Measurements from ENCODE around the gene FTO.

Gene FTO

DNA sequence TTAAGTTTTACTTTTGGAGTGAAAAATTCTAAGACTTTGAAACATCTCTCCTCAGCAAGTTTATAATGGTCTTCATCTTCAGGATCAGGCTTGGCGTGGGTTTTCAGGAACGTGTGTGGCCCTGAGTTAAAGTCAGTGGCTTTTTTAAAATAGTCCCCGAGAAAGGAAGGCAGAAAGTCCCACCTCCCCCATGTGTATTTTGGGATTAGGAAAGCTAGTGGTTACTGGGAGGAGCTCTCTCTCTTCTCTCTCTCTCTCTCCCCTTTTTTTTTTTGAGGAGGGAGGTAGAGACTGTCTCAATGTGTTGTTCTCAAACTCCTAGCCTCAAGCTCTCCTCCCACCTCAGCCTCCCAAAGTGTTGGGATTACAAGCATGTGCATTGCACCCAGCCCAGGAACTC lies 369.4 kb downstream of the FTO start:
- H3K36me3 ChIP-seq (ENCODE audit: control insufficient read depth in 2 of 2, insufficient read depth in 2 of 2, low read length in 2 of 2) = no peaks in the 10 kb centered on the region
- H3K4me1 ChIP-seq (ENCODE audit: control insufficient read depth in 2 of 2, insufficient read depth in 2 of 2, low read length in 2 of 2) = no peaks in the 10 kb centered on the region
- H3K27ac ChIP-seq (ENCODE audit: low read depth in 2 of 2, low read length in 2 of 2) = no peak overlapping the region
- H3K9ac ChIP-seq (ENCODE audit: low read depth in 1 of 2, low read length in 2 of 2) = no peak overlapping the region
- H3K9me3 ChIP-seq (ENCODE audit: control insufficient read depth in 2 of 2, low read length in 2 of 2) = no peaks in the 10 kb centered on the region
- no peaks in the 10 kb centered on the region for H3K27me3 ChIP-seq (ENCODE audit: control insufficient read depth in 2 of 2, insufficient read depth in 2 of 2, low read length in 2 of 2)
- H3K4me3 ChIP-seq (ENCODE audit: low read length in 2 of 2) = no peak overlapping the region

DNA sequence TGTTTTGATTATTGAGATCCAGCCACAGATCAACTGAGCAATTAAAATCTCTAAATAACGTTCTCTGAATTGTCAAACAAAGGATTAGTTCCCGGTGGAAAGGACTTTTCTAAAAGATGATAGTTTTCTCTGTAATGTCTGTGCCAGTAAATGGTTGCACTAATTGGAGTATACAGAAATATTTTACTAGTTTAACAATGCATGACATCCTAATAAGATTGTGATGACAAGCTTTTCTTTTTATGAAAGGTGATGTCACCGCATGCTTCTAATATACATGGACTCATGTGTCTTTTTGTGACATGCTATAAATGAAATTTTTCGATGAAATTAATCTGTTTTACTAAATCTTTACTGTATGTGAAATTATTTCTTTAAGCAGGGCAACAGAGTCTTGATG lies 371.5 kb downstream of the FTO start:
- Histone ChIP-seq H3K36me3 (ENCODE audit: control insufficient read depth in 2 of 2, insufficient read depth in 2 of 2, low read length in 2 of 2) (no peaks in the 10 kb centered on the region), H3K4me3 (ENCODE audit: low read length in 2 of 2) (no peak overlapping the region), H3K27me3 (ENCODE audit: control insufficient read depth in 2 of 2, insufficient read depth in 2 of 2, low read length in 2 of 2) (no peaks in the 10 kb centered on the region), H3K9me3 (ENCODE audit: control insufficient read depth in 2 of 2, low read length in 2 of 2) (no peaks in the 10 kb centered on the region), H3K27ac (ENCODE audit: low read depth in 2 of 2, low read length in 2 of 2) (no peak overlapping the region), H3K4me1 (ENCODE audit: control insufficient read depth in 2 of 2, insufficient read depth in 2 of 2, low read length in 2 of 2) (no peaks in the 10 kb centered on the region), H3K9ac (ENCODE audit: low read depth in 1 of 2, low read length in 2 of 2) (no peak overlapping the region)

DNA sequence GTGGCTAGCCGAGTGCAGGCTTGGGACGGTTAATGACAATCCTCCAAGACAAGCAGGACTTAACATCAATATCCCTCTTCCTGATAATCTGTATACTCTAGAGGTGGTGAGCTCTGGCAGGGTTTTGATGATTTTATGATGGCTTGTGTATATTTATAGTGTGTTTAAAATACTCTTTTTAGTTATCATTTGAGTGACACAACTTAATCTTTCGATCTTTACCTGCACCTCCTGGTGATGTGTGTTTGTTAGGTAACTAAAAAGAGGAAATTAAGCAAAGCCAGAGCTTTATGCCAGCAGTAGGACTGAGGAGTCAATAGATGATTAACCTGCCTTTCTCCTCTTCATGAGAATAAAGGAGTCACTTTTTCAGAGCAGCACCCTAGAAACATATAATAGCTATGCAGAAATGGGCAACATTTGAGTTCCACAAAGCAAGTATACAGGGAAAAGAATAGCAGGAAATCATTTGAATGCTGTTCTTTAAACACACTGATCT lies 372.1 kb downstream of the FTO start:
- Histone ChIP-seq H3K9me3 (ENCODE audit: control insufficient read depth in 2 of 2, low read length in 2 of 2) (no peaks in the 10 kb centered on the region), H3K4me1 (ENCODE audit: control insufficient read depth in 2 of 2, insufficient read depth in 2 of 2, low read length in 2 of 2) (no peaks in the 10 kb centered on the region), H3K27ac (ENCODE audit: low read depth in 2 of 2, low read length in 2 of 2) (no peak overlapping the region), H3K4me3 (ENCODE audit: low read length in 2 of 2) (no peak overlapping the region), H3K9ac (ENCODE audit: low read depth in 1 of 2, low read length in 2 of 2) (no peak overlapping the region), H3K27me3 (ENCODE audit: control insufficient read depth in 2 of 2, insufficient read depth in 2 of 2, low read length in 2 of 2) (no peaks in the 10 kb centered on the region), H3K36me3 (ENCODE audit: control insufficient read depth in 2 of 2, insufficient read depth in 2 of 2, low read length in 2 of 2) (no peaks in the 10 kb centered on the region)

DNA sequence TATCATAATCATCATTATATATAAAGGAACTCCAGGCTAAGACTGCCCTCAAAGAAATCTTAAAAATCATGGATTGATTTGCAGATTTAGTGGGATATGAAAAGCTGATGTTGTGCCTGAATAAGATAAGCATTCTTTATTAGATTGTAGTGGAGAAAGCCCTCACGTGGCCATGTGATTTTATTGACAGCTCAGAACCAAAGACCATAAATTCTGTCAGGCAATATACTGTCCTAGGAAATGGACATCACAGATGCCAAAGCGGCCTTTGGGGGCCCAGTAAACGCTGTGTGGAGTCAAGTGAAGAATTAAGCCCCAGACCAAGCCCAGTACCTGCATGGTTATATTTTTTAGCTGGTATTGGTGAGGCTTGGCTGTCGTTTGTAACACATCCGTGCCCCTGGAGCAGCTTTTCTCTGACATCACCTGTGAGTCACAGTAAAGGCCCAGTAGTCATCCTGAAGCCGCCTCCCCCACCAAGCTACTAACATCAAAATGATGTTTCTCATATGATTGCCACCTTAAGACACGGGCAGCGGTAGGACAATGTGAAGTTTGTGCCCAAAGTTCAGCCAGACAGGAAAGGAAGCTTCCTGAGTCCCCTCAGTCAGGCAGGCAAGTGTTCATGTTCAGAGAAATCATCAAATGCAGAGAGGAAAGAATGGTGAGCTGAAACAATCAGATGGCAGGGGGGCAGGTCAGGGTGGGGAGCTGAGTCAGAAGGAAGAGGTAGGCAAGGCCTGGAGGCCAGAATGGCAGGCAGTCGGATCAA lies 373.3 kb downstream of the FTO start:
- no peaks in the 10 kb centered on the region for H3K36me3 ChIP-seq (ENCODE audit: control insufficient read depth in 2 of 2, insufficient read depth in 2 of 2, low read length in 2 of 2)
- H3K4me1 ChIP-seq (ENCODE audit: control insufficient read depth in 2 of 2, insufficient read depth in 2 of 2, low read length in 2 of 2) = no peaks in the 10 kb centered on the region
- no peak overlapping the region for H3K9ac ChIP-seq (ENCODE audit: low read depth in 1 of 2, low read length in 2 of 2)
- H3K9me3 ChIP-seq (ENCODE audit: control insufficient read depth in 2 of 2, low read length in 2 of 2) = no peaks in the 10 kb centered on the region
- H3K27me3 ChIP-seq (ENCODE audit: control insufficient read depth in 2 of 2, insufficient read depth in 2 of 2, low read length in 2 of 2) = no peaks in the 10 kb centered on the region
- H3K27ac ChIP-seq (ENCODE audit: low read depth in 2 of 2, low read length in 2 of 2) = no peak overlapping the region
- H3K4me3 ChIP-seq (ENCODE audit: low read length in 2 of 2) = no peak overlapping the region

DNA sequence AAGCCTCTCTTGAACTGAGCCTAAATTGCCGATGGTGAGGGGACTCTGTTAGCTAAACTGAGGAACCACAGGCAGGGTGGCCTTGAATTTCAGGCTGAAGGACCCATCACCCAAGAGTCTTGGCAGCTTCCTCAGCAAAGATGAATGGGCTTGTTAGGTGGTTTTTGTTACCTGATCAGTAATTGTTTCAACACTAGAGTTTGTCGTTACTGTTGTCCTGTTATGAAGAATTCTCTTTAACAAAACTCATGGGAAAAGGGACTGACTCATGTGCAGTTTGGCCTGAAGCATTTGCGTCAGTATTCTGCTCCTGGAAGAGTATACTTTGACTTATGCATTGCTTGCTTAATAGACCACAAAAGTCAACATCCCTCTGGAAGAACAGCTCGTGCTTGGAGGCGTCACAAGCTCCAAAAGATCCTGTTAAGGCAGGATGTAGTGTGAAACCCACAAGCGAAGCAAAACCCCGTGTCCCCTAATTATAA lies 376.6 kb downstream of the FTO start:
- Histone ChIP-seq H3K9ac (ENCODE audit: low read depth in 1 of 2, low read length in 2 of 2) (no peak overlapping the region), H3K4me1 (ENCODE audit: control insufficient read depth in 2 of 2, insufficient read depth in 2 of 2, low read length in 2 of 2) (no peaks in the 10 kb centered on the region), H3K4me3 (ENCODE audit: low read length in 2 of 2) (no peak overlapping the region), H3K9me3 (ENCODE audit: control insufficient read depth in 2 of 2, low read length in 2 of 2) (no peaks in the 10 kb centered on the region), H3K27me3 (ENCODE audit: control insufficient read depth in 2 of 2, insufficient read depth in 2 of 2, low read length in 2 of 2) (no peaks in the 10 kb centered on the region), H3K36me3 (ENCODE audit: control insufficient read depth in 2 of 2, insufficient read depth in 2 of 2, low read length in 2 of 2) (no peaks in the 10 kb centered on the region), H3K27ac (ENCODE audit: low read depth in 2 of 2, low read length in 2 of 2) (no peak overlapping the region)

DNA sequence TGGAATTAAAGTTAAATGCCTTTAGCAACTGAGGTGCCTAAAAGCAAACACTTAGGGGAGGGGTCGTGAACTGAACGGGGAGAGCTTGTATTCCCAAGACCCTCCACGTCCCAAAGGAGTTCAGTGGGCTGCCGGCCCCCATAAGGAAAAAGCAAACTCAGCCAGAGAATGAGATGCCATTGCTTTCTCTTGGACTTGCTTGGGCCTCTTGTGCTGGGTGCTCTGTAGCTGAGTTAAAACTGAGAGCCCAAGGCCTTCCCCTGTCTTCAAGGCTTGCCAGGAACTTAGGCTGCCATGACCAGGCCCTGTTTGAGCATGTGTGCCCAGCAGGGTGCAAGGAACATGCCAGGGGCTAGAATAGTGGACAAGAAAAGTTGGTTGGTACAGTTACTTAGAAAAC lies 382.8 kb downstream of the FTO start:
- no peak overlapping the region for H3K4me3 ChIP-seq (ENCODE audit: low read length in 2 of 2)

DNA sequence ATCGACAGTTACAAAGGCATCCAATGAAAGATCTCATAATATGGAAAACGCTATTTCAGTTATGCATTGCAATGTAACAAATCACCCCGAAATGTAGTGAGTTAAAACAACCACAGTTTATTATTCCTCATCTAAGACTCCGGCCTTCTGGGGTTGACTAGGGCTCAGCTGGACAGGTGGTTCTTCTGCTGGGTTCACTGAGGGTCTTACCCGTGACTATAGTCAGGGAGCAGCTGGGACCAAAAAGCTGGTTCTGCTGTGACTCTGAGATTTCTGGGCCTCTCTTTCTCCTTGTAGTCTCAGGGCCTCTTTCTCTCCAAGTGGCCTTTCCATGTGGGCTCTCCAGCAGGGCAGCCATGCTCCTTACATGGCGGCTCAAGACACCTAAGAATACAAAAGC lies 386.6 kb downstream of the FTO start:
- Histone ChIP-seq H3K9me3 (ENCODE audit: control insufficient read depth in 2 of 2, low read length in 2 of 2) (no peaks in the 10 kb centered on the region), H3K36me3 (ENCODE audit: control insufficient read depth in 2 of 2, insufficient read depth in 2 of 2, low read length in 2 of 2) (no peaks in the 10 kb centered on the region), H3K27ac (ENCODE audit: low read depth in 2 of 2, low read length in 2 of 2) (no peak overlapping the region), H3K4me1 (ENCODE audit: control insufficient read depth in 2 of 2, insufficient read depth in 2 of 2, low read length in 2 of 2) (no peaks in the 10 kb centered on the region), H3K9ac (ENCODE audit: low read depth in 1 of 2, low read length in 2 of 2) (no peak overlapping the region), H3K27me3 (ENCODE audit: control insufficient read depth in 2 of 2, insufficient read depth in 2 of 2, low read length in 2 of 2) (no peaks in the 10 kb centered on the region), H3K4me3 (ENCODE audit: low read length in 2 of 2) (no peak overlapping the region)

More for the DNA sequence above, 382.8 kb downstream of the FTO start:
- H3K9me3 ChIP-seq (ENCODE audit: control insufficient read depth in 2 of 2, low read length in 2 of 2) = no peaks in the 10 kb centered on the region
- no peak overlapping the region for H3K27ac ChIP-seq (ENCODE audit: low read depth in 2 of 2, low read length in 2 of 2)
- H3K9ac ChIP-seq (ENCODE audit: low read depth in 1 of 2, low read length in 2 of 2) = no peak overlapping the region
- no peaks in the 10 kb centered on the region for H3K27me3 ChIP-seq (ENCODE audit: control insufficient read depth in 2 of 2, insufficient read depth in 2 of 2, low read length in 2 of 2)
- no peaks in the 10 kb centered on the region for H3K4me1 ChIP-seq (ENCODE audit: control insufficient read depth in 2 of 2, insufficient read depth in 2 of 2, low read length in 2 of 2)
- no peaks in the 10 kb centered on the region for H3K36me3 ChIP-seq (ENCODE audit: control insufficient read depth in 2 of 2, insufficient read depth in 2 of 2, low read length in 2 of 2)

DNA sequence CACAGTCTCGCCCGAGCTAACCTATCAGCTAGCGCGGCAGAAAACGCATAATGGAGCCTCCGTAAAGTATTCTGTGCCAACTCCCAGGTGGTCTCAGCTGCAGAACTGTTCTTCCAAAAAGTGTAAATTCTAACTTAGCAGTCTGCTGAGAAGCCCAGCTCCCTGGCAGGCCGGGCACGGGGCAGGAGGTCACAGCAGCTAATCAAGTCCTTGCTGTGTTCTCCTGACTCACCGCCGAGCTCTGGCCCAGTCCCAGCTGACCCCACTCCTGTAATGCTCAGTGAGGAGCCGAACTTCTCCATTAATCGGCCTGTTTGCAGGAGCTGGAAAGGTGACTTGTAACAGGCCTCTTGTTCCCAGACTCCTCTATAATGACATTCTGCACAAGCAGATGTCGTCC lies 389.3 kb downstream of the FTO start:
- H3K27ac ChIP-seq (ENCODE audit: low read depth in 2 of 2, low read length in 2 of 2) = no peak overlapping the region
- no peak overlapping the region for H3K9ac ChIP-seq (ENCODE audit: low read depth in 1 of 2, low read length in 2 of 2)
- no peaks in the 10 kb centered on the region for H3K9me3 ChIP-seq (ENCODE audit: control insufficient read depth in 2 of 2, low read length in 2 of 2)
- H3K36me3 ChIP-seq (ENCODE audit: control insufficient read depth in 2 of 2, insufficient read depth in 2 of 2, low read length in 2 of 2) = no peaks in the 10 kb centered on the region
- no peaks in the 10 kb centered on the region for H3K27me3 ChIP-seq (ENCODE audit: control insufficient read depth in 2 of 2, insufficient read depth in 2 of 2, low read length in 2 of 2)
- H3K4me1 ChIP-seq (ENCODE audit: control insufficient read depth in 2 of 2, insufficient read depth in 2 of 2, low read length in 2 of 2) = no peaks in the 10 kb centered on the region
- H3K4me3 ChIP-seq (ENCODE audit: low read length in 2 of 2) = no peak overlapping the region

DNA sequence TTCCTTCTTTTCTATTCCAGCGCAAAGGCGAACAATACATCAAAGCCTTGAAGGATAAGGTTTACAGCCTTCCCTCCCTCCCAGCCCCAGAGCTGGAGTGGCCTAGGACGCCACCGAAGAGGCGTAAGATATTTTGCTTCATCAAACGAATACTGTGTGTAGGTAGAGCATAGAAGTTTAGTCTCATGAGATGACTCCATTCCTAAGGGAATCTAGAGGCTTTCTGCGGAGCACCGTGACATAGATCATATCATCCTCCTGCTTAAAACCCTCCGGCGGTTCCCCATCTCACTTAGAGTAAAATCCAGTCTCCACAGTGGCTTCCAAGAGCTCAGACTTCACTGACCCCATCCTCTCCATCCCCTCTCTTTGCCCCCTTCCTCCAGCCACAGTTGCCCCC lies 390.7 kb downstream of the FTO start:
- Histone ChIP-seq H3K27me3 (ENCODE audit: control insufficient read depth in 2 of 2, insufficient read depth in 2 of 2, low read length in 2 of 2) (no peaks in the 10 kb centered on the region), H3K4me1 (ENCODE audit: control insufficient read depth in 2 of 2, insufficient read depth in 2 of 2, low read length in 2 of 2) (no peaks in the 10 kb centered on the region), H3K27ac (ENCODE audit: low read depth in 2 of 2, low read length in 2 of 2) (no peak overlapping the region), H3K9me3 (ENCODE audit: control insufficient read depth in 2 of 2, low read length in 2 of 2) (no peaks in the 10 kb centered on the region), H3K4me3 (ENCODE audit: low read length in 2 of 2) (no peak overlapping the region), H3K9ac (ENCODE audit: low read depth in 1 of 2, low read length in 2 of 2) (no peak overlapping the region), H3K36me3 (ENCODE audit: control insufficient read depth in 2 of 2, insufficient read depth in 2 of 2, low read length in 2 of 2) (no peaks in the 10 kb centered on the region)

DNA sequence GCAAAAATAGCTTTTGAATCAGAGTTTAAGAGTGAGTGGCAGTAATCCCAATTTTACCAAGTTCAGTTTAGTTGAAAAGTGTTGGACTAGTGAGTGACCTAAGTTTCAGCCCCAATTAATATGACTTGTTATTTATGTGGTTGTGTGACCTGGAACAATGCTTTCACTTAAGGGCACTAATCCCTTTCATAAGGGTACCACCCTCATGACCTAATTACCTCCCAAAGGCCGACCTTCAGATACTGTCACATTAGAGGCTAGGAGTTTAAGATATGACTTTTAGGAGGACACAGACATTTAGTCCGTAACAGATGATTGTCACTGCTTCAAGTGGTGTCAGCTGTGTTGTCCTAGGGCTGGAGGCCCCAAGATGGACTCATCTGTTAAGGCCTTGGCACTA lies 392.7 kb downstream of the FTO start:
- H3K27ac ChIP-seq (ENCODE audit: low read depth in 2 of 2, low read length in 2 of 2) = no peak overlapping the region
- no peaks in the 10 kb centered on the region for H3K9me3 ChIP-seq (ENCODE audit: control insufficient read depth in 2 of 2, low read length in 2 of 2)
- no peaks in the 10 kb centered on the region for H3K4me1 ChIP-seq (ENCODE audit: control insufficient read depth in 2 of 2, insufficient read depth in 2 of 2, low read length in 2 of 2)
- no peak overlapping the region for H3K4me3 ChIP-seq (ENCODE audit: low read length in 2 of 2)
- H3K27me3 ChIP-seq (ENCODE audit: control insufficient read depth in 2 of 2, insufficient read depth in 2 of 2, low read length in 2 of 2) = no peaks in the 10 kb centered on the region
- H3K9ac ChIP-seq (ENCODE audit: low read depth in 1 of 2, low read length in 2 of 2) = no peak overlapping the region
- no peaks in the 10 kb centered on the region for H3K36me3 ChIP-seq (ENCODE audit: control insufficient read depth in 2 of 2, insufficient read depth in 2 of 2, low read length in 2 of 2)
